ENCODE results near the gene REXO2. TPM values are rescaled to one million over a fixed set of nuclear protein-coding genes. Genes with fewer than 3 reads are reported as not detected.

REXO2 gene
- total RNA-seq, 1 experiment from 2014 or later: 331 TPM

DNA sequence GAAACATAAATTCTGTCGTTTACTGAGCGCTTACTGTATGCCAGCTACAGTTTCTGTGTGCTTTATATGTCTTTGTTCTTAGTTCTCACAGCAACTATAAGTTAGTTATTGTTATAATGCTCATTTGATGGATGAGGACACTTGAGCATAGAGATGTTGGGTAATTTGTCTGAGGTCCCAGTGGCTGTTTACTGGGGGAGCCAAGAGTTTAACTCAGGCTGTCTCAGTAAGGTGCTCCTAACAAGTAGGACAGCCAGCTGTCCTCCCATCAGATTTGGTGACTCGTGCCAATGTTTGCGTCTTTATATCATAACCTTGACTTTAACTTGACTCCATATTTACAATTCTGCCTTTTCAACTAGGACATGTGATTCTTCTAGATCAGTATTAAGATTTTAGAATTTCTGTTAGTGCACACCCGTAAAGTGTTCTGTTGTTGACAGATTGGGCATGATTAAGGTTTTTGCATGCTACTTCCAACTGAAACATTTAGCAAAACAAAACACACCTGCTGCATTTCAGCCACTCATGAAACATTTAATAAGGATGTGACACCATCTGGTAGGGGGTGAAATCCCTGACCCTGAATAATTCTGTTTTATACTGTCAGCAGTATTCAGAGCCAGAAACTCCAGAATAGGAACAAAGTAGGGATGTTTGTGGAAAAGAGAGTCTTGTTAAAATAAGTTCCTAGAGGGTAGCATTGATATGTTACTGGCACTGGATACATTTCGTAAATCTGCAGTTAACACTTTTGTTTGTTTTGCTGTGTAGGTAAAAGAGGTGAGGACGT lies 1.9 kb downstream of the REXO2 start:
- no peak for DNase-seq (ENCODE audit: low read depth)

DNA sequence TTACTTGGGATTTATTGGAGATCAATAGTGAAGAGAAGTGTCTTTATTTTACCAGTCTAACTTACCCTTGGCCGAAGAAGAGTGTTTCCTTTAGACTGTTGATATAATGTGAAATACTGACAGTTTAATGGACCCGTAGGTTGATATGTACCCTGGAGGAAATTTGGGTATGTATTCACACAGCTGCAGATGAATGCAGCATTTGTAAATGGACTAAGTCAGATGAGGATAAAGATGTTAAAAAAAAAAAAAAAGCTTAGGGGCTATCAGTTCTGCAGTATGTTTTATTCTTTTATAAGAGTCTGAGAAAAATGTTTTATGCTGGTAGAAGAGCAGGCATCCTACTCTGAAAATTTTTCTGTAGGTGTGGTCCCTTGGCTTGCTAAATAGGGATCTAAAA lies 2.7 kb downstream of the REXO2 start:
- no peak for DNase-seq (ENCODE audit: low read depth)

DNA sequence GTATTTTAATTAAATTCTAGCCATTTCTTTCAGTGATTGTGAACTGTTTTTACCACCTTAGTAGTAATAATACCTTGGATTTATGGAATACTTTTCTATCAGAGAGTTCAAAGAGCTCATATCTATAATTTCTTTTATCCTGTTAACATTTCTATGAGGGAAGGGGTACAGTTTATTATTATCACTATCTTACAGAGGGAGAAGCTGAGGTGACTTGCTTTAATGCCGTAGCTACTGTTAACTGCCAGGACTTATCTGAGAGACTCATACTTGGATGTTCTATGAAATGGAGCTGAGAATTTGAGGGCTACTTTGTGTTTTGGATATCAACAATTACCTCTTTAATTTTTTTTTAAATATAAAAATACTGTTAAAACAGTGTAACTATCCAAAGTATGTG lies 3.3 kb downstream of the REXO2 start:
- no peak for DNase-seq (ENCODE audit: low read depth)

DNA sequence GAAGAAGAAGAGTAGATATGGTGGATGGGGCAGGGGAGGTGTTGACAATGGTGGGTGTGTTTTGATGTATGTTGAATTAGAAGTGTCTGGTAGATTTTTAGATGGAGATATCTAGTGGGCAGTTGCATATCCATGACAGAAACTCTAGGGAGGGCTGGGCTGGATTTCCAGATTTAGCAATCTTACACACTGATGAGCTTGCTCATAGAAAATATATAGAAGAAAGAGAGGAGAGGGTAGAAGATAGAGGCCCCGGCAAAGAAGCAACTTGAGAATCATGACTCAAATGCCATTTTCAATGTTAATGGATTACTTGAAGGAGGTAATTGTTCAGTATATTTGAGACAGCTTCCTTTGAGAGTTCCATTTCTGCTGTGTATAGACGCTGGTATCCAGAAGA lies 8.2 kb downstream of the REXO2 start:
- DNase-seq (ENCODE audit: low read depth): no peak

DNA sequence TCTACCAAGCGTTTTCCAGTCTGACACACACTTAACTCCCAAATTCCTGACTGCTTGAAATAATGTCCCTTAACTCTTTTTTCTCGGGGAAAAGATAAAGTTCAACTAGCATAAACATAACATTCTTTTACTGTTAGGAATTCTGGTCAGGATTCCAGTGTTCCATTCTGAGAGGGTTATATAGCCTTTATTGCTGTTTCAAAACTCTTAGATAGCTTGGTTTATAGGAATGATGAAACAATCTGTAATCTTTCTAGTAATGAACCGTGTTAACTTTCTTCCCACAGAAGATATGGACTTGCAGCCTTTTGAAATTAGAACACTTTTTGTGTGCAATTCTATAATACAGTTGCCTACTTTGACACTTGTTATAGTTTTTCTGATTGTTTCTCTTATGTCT lies 8.6 kb downstream of the REXO2 start:
- DNase-seq (ENCODE audit: low read depth): no peak

DNA sequence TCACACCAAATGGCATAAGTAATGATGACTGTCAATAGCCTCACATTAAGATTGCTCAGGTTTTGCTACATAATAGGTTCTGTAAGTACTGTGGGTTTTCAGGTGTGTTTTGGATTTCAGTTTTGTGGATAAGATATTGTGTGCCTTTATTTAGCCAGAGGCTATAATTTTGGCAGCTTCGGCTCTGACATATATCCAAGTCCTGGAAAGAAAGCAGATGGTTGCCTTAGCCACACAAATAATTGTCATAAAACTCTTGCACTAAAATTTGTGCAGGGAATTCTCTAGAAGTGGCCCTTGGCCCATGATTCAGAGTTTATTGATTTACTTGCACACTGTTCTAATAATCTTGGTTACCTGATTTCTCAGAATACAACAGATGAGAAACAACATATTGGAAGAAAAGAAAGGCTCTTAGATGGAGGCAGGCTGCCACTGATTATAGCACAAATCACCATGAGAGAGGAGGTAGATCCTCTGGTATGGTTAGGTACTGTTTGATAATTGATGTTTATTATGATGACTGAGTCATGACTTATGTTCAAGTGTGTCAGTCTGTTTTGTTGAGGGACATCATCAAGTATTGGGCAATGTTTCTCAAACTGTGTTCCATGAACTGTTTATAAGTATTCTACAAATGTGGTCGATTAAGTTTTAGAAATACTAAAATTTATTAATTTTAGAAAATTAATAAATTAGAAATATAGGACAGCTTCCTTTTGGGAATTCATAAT lies 9.6 kb downstream of the REXO2 start:
- DNase-seq (ENCODE audit: low read depth): no peak

DNA sequence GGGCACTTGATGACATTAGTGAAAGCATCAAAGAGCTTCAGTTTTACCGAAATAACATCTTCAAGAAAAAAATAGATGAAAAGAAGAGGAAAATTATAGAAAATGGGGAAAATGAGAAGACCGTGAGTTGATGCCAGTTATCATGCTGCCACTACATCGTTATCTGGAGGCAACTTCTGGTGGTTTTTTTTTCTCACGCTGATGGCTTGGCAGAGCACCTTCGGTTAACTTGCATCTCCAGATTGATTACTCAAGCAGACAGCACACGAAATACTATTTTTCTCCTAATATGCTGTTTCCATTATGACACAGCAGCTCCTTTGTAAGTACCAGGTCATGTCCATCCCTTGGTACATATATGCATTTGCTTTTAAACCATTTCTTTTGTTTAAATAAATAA lies 10.6 kb downstream of the REXO2 start:
- DNase-seq (ENCODE audit: low read depth): no peak

DNA sequence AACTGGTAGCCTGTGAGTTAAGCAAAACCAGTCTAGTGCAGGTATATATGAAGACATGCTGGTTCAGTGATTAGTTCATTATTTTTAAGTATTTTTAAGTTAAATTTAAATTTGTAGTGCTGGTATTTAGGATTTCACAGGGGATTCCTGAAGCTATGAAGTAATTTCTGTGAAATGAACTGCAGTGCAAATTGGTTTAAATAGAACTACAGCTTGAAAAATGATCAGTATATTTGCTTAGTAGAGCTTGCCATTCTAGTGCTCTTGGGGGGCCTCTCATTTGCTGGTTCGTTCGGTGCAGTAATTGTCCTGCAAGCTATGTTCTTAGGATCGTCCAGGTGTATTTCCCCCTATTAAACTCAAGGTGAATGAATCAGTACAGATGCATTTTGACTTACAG lies 13.1 kb downstream of the REXO2 start:
- DNase-seq (ENCODE audit: low read depth): no peak

DNA sequence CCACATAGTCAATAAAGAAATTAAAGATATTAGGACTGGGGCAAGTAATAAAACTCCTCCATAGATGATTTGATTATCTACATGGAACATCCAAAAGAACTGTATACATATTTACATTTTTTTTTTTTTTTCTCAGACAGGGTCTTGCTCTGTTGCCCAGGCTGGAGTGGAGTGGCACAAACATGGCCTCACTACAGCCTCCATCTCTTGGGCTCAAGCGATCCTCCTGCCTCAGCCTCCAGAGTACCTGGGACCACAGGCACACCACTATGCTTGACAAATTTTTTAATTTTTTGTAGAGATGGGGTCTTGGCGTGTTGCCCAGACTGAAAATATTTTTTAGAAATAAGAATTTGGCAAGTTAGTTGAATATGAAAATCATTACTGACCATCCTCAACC lies 24.7 kb downstream of the REXO2 start:
- DNase-seq (ENCODE audit: low read depth): no peak

DNA sequence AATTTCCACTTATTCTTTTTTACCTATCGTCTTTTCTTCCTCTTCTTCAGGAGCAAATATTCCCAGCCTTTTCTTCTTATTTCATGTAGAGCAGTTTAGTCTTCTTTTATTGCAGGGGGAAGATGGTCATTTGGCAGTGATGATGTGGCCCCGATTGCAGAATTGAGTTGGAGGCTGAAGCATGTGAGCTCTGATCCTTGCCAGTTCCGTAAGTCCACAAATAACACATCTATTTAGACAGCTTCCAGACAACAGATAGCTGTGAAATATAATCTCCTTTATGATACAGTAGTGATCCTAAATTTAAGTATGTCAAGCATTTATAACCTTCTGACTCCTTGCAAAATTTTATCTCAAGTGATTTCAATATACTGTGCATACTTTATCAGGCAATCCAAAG lies 27.5 kb downstream of the REXO2 start:
- no peak for DNase-seq (ENCODE audit: low read depth)

DNA sequence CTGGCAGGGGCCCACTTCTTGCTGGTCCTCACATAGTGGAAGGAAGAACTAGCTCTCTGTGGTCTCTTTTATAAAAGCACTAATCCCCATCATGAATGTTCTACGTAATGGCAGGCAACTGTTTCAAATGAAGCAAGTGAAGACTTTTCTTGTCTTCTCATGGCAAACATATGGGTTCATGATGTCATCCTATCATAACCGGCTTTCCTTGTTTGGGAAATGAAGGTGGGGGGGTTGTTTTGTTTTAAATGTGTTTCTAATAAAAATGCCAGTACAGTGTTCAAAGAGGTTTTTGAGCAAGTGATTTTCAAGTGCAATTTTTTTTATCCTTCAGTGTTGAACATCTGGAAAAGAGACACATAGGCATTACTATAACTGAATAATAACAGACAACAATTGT lies 33.4 kb downstream of the REXO2 start:
- no peak for DNase-seq (ENCODE audit: low read depth)

DNA sequence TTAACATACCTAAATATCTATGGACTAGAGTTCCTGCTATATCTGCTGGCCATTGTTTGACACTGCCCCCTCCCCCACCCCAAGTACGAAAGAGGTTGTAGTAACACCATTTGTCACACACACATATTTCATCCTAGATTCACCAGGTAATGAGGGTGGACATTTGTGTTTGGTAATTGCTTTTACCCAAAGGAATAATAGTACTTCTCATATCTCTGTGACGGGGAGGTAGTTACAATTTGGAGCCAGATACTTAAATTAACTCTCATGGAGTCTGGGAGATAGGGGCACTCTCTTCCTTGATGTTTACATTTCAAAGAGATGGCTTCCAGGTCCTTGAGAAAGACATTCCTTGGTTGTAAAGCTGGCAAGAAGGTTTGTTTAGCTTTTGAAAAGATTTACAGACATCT lies 38.7 kb downstream of the REXO2 start:
- DNase-seq (ENCODE audit: low read depth): no peak

DNA sequence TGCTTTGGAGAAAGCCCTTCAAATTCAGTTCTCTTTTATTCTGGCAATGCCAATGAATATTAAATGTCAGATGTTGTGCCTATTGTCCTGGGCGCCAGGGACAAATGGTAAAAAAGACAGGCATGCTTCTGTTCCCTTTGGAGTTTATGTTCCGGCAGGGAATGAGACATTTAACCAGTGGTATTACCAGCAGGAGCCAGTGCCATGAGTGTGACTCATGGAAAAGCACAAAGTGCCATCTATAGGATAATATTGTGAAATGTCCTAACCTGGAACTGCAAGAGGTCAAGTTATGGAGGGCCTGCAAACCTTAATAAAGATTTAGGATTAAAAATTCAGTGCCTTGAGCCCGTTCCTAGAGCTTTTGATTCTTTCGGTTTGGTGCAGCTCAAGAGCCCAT lies 39.5 kb downstream of the REXO2 start:
- DNase-seq (ENCODE audit: low read depth): peak; percentile 60

DNA sequence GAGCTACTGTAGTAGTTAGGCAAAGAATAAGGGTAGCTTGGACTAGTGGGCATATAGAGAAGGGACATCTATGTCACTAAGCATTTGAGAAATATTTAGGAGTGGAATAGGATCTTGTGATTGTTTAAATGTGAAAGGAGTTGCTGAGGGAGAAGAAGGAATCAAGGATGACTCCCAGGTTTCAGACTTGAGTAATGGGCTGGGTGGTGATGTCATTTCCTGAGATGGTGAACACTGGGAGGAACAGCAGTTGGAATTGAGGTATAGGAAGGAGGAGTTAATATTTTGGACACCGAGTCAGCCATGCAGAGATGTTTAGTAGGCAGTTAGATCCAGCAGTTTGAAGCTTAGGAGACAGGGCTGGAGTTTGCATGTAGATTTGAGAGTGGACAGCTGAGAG lies 40.1 kb downstream of the REXO2 start:
- peak; percentile 24 for DNase-seq (ENCODE audit: low read depth)

DNA sequence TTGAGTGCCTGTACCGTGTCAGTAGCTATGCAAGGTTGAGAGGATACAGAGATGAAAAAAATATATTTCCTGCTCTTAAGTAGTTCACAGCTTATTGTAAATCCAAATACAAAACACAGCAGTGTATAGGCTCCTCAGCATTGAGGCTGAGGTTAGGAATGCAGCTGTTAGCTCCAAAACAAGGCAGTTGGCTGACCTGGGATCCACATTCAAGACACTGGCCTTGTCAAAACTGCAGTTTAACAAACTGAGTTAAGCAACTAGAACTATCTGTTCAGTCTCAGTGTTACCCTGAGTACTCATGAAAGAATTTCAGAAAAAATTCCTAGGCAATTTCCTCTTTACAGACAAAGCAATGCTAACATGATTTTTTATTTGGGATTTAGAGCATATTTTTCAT lies 42.8 kb downstream of the REXO2 start:
- no peak for DNase-seq (ENCODE audit: low read depth)

DNA sequence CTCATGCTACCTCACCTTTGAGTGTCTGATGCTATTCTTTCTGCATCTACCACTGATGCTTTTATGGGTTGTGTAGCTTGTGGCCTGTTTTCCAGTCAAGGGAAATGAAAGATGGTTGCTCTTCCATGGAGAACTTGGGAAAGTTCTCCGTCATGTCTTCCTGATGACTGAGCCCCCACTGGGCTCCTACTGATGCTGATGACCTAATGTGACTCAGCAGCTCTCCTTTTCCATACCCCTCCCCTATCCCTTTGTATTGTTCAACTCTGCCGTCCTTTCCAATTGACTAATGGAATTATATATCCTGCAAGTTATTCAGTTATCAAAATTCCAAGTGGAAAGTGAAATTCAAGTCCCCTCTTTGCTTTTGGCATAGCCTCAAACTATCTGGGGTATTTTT lies 44.7 kb downstream of the REXO2 start:
- no peak for DNase-seq (ENCODE audit: low read depth)

DNA sequence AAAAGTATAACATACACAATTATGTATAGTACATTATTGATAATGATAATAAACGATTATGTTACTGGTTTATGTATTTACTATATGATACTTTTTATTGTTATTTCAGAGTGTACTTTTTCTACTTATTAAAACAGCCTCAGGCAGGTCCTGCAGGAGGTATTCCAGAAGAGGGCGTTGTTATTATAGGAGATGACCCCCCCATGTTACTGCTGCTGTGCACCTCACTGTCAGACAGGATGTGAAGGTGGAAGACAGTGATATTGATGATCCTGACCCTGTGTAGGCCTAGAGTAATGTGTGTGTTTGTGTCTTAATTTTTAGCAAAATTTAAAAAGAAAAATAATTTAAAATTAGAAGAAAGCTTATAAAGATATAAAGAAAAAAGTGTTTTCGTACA lies 57.6 kb downstream of the REXO2 start:
- no peak for DNase-seq (ENCODE audit: low read depth)

DNA sequence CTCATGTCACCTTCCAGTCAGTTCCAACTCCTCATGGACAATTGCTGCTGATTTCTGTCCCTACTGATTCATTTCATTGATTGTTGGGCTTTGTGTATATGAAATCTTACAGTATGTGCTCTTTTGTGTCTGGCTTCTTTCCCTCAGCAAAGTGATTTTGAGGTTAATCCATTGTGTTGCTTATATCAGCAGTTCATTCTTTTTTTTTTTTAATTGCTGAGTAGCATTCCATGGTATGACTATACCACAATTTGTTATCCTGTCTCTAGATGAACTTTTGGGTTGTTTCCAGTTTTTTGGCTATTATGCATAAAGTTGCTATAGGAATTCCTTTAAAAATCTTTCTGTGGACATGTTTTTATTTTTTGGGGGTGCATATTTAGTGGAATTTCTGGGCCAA lies 60.5 kb downstream of the REXO2 start:
- DNase-seq (ENCODE audit: low read depth): no peak

Other genes with a start within 250 kb of the REXO2 start
- gene NNMT, start 143.1 kb upstream of the REXO2 start, total RNA-seq (2014; rRNA removed; shearing (Covaris generic)): 344 and 368 TPM in 2 replicates
- 5.0 and 6.2 TPM in 2 replicates for gene C11orf71, start 39.0 kb upstream of the REXO2 start, total RNA-seq (2014; rRNA removed; shearing (Covaris generic))
- gene RBM7, start 38.8 kb upstream of the REXO2 start, total RNA-seq (2014; rRNA removed; shearing (Covaris generic)): 45.5 and 53.9 TPM in 2 replicates
- gene NXPE1, start 120.4 kb downstream of the REXO2 start, total RNA-seq (2014; rRNA removed; shearing (Covaris generic)): not detected in 2 replicates
- gene NXPE4, start 156.3 kb downstream of the REXO2 start, total RNA-seq (2014; rRNA removed; shearing (Covaris generic)): not detected in 2 replicates
- 0.12 and 0.39 TPM in 2 replicates for gene NXPE2, start 239.1 kb downstream of the REXO2 start, total RNA-seq (2014; rRNA removed; shearing (Covaris generic))

All from RPMI7951 (cell line).